NCI-H1092 treated with DMSO at 0.1 percent for 48 hours (cell line): ENCODE data around the gene ACTN4.

ENCODE experiments used
- DNase-seq: peaks from one replicate; lab custom pipeline; 2025; lab: John Stamatoyannopoulos, UW

Gene ACTN4

GRCh38 chr19:38695832-38696728 lies 48.6 kb downstream of the ACTN4 start:
- no peak for DNase-seq

GRCh38 chr19:38696729-38697055 lies 49.2 kb downstream of the ACTN4 start:
- DNase-seq: no peak

DNA sequence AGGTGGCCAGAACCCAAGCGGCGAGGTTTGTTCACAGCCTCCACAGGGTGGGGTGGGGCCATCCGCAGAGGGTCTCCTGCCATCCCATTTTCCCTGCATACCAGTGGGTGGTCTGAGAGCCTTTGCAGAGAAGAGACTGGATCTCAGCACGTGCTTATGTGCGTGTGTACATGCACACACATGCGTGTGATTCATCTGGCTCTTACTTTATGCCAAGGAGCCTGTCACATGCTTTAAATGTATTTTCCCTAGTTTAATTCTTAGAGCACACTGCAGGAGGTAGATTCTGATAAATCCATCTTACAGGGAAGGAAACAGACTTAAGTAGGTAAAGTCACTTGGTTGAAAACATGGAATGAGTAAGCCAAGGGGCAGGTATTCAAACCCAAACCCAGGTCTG lies 49.7 kb downstream of the ACTN4 start:
- DNase-seq: no peak

- DNase-seq: no peak
These were observed 50.2 kb downstream of the ACTN4 start for GRCh38 chr19:38697641-38698071.

DNA sequence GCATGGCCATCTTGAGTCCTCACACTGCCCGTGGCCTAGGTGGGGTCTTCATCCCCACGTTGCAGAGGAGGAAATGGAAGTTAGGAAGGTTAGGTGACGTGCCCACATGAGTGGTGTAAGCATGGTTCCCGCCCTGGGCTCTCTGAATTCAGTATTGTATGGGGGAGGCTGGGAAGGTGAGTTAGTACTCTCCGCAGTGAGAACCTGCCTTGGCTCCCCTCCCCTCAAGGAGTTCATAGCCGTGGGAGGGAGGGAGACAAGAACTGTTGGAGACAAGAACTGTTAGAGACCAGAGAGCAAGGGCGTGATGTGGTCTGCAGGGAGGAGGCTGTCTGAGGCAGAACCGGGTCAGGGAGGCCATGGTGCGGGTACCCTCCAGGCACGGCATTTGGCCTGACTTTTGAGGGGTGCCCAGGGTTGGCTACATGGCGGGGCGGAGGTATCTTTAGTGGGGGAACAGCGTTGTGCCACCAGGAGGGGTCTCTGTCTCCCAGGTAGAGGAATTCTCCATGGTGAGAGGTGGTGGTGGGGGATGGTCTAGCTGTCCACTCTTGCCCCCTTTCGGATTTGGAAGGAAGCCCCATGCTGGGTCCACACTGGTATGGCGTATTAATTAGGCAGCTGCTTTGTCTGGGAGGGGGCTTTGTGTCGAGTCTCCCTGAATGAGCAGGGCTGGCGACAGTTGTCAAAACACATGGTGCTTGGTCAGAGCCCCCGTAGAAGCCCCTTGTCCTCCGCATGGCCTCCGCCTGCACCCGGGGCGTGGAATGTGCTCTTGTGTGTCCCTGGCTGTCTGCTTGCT lies 51.0 kb downstream of the ACTN4 start:
- DNase-seq: no peak

DNA sequence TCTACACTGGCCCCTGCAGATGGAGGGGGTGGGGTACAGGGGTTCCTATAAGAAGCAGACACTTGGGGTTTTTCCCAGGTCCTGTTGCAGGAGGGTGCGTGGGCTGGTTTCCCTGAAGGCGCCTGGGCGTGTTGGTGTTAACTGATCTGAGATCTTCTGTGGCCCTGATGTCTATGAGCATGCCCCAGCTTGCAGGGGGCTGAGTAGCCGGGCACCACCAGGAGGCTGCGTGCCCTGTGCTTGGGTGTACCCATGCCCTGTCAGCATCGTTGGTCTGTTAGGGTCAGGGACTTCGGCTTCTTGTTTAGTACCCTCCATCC lies 51.5 kb downstream of the ACTN4 start:
- no peak for DNase-seq

DNA sequence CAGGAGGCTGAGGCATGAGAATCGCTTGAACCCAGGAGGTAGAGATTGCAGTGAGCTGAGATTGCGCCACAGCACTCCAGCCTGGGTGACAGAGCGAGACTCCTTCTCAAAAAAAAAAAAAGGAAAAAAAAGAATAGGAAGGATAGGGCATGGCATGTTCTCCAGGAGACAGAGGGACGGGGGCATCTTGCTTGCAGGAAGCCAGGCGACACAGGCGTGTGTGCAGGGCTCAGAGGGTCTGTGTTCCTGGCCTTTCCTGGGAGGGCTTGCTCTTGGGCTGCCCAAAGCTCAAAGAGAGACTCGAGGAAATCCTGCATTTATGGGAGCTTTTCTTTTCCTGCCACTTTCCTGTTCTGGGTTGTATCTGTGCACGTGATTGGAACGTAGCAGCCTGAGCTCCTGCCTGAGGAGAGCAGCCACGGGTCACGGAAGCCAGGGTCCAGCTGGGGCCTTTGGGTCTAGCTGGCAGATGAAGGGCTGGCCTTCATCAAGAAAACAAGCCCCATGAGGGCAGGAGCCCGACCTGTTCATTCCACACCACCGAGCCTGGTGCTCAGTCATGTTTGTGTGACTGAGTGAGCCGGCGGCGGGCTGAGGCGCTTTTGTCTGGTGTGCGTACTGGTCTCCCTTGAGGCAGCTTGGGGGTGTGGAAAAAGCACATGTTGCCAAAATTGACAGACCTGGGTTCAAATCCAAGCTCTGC lies 52.3 kb downstream of the ACTN4 start:
- no peak for DNase-seq

DNA sequence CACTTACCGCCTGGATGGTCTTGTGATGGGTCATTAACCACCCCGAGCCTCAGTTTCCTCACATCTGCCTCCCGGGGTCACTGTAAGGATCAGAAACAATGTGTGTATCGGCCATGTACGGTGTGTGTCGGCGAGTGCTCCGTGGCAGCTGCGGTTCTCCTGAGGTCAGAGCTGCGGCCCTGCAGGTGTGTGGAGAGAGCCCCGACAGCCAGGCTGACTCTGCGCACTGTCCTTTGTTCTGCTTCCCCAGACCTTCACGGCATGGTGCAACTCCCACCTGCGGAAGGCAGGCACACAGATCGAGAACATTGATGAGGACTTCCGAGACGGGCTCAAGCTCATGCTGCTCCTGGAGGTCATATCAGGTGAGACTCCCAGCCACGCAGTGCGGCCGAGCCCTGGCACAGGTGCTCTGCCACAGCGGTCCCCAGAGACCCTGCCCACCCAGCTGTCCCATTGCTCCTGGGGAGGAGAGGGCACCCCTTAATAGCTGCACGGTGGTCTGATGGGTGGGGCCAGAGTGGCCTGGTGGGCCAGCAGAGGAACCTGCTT lies 53.0 kb downstream of the ACTN4 start:
- DNase-seq: no peak

- DNase-seq: peak; percentile 40
These were observed 53.5 kb downstream of the ACTN4 start for GRCh38 chr19:38700902-38701454.

DNA sequence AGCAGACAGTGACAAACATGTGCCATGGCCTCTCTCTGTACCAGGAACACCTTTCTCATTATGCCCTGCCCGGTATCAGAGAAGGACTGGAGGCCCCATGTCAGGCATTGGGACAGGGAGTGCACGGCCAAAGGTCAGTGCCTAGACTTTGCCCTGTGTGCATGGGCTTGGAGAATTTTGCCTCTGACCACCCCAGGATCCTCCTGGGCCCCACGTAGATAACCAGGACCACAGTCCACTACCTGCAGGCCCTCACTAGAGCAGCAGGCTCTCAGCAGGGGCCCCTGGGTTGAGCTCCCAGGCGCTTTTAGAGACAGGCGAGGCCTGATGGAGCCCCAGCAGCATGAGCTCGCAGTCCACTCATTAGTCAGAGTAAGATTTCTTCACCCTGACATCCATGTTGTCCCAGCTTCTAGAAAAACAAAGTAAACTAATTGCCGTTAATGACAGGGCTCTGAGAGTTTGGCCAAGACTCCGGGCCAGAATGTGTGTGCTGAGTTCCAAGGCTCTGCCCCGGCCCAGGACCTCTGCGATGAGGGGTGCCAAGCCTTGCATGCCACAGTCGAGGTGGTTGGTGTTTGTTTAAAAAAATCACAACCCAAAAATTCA lies 54.1 kb downstream of the ACTN4 start:
- DNase-seq: no peak

- DNase-seq: no peak
These were observed 54.8 kb downstream of the ACTN4 start for GRCh38 chr19:38702278-38702677.

DNA sequence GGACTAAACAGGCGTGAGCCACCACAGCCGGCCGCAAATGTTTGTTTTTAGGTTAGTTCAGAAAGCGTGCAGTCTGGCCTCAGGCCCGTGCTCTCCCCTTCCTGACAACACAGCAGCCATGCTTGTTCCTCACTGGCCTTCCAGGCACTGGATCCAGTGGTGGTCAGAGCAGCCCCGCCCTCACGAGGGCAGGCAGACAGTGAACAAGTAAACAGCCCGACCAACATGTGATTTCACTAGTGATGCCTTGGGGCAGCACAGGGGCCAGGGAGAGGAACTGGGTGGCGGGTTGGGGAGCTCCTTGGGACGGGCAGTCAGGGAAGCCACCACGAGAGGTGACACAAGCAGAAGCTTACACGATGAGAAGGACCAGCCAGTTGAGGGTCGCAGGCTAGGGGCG lies 56.1 kb downstream of the ACTN4 start:
- no peak for DNase-seq

- no peak for DNase-seq
These were observed 57.1 kb downstream of the ACTN4 start for GRCh38 chr19:38704488-38705026.

DNA sequence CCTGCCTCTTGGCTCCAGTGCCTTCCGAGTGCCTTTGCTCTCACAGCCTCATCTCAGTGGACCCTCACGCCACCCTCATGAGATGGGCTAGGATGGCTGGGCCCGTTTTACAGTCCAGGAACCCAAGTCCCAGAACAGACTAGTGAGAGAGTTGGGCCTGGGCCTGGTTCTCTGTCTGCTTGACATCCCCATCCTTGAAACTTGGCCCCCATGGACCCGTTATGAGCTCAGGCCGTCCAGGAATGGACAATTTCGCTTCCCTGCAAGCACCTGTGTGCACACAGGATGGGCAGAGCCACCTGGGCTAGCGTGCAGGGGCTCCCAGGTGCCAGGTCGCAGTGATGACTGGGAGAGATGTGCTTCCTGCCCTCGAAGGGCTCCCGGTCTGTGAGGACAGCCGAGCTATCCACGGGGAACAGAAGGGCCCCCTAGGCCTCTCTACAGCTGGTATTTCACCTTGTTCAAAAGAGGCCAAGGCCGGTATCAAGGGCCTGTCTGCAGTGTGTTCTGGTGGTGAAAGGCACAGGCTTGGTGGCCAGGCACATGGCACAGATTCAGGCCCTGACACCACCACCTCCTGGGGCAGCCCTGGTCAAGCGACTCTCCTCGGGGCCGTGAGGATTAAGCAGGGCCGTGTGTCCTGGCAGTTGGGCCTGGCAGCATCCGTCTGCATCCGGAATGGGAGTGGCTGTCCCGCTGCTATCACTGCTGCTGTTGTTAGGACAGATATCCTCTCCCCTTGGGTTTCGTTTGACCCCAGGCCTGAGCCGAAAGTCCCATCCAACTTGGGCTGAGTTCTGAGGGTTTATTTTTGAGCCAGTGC lies 58.0 kb downstream of the ACTN4 start:
- DNase-seq: no peak

DNA sequence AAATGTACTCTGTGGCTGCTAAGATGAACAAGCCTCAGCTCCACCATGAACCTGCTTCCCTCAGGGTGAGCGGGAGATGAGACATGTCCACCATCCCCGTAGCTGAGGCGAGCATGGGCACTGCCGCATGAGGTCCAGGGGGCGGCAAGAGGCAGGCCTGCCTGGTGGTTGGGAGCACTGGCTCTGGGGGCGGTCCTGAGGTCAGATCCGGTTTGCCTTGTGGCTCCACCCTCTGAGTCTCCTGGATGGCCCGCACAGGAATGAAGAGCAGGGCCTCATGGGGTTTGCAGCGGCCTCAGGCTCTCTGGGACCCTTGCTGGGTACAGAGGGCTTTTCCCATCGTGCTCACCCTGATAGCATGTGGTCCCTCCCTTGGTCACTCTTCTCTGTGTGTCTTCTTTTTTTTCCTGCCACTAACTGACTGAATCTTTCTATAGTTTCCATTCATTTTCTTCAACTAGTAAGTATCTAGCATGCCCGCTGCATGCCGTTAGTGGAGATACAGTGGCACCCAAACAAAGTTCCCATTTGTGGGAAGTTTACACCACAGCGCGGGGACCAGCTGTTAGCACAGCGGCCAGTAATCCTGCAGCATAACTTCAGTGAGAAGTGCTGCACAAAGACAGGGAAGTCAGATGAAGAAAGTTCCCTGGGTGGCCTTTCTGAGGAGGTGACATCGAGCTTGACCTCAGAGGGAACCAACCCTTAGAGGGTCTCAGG lies 59.5 kb downstream of the ACTN4 start:
- DNase-seq: no peak

GRCh38 chr19:38707512-38708114 lies 60.2 kb downstream of the ACTN4 start:
- no peak for DNase-seq

DNA sequence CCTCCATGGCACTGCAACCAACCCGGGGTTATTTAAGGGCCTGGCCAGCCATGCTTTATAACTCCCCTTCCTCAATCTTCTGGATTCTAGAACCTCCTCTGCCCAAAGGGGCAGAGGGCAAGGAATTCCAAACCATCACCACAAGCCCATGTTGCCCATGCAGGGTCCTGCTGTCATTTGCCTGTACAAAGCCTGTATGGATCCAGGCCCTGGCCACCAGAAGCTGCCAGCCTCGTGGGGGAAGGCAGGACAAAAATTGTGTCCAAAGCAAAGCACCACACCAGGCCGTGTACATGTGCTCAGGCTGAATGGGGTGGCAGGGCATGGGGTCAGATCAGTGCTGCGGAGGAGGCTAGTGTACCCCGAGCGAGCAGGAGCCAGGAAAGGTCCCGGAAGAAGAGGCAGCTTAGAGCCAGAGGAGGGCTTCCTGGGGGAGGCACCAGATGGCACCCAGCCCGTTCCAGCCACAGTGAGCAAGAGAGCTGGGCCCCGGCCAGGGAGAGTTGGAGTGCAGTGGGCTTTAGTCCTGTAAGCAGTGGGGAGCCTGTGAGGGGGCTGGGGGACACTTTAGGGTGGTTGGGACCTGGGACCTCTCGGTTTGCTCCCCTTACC lies 61.1 kb downstream of the ACTN4 start:
- no peak for DNase-seq

- no peak for DNase-seq
These were observed 61.7 kb downstream of the ACTN4 start for GRCh38 chr19:38709119-38709518.
